Measurements from ENCODE around the gene PAPPA. TPM values are rescaled to one million over a fixed set of nuclear protein-coding genes. Genes with fewer than 3 reads are reported as not detected.

PAPPA gene
- polyA plus RNA-seq, 1 of the 3 experiments (the other 2 are of a cell fraction) = 44.5 TPM

DNA sequence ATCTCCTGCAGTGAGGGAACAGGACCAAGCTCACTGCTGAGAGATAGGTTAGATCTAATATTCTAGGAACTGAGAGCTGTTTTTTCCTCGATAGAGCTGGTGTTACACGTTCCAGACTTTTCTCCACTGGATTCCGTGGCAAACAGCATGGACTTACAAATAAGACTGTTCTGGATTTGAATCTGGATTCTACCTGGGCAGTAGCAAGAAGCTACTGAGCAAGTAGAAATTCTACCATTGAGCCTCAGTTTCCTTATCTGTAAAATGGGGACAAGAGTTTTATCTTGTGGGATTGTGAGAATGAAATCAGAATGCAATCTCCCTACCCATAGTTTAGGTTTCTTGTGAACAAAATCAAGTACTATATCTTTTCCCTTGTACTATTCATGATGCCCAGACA is 294.8 kb downstream of the PAPPA start:
- Histone ChIP-seq H3K27me3 (ENCODE audit: insufficient read depth) (no peaks in the 10 kb centered on the region), H3K4me1 (ENCODE audit: control insufficient read depth in 1 of 2, insufficient read depth in 2 of 2, low read depth in 1 of 2, low read length in 1 of 2) (no peaks in the 10 kb centered on the region; a peak in 1 of 4 replicates), H3K36me3 (replicated peaks in 1 of 2; ENCODE audit: control insufficient read depth in 1 of 2, insufficient read depth in 2 of 2, low read length in 1 of 2) (no peaks in the 10 kb centered on the region), H2AFZ (ENCODE audit: low read depth) (no peak overlapping the region), H3K79me2 (ENCODE audit: insufficient read depth) (no peaks in the 10 kb centered on the region), H3K4me2 (no peak overlapping the region), H3K9me2 (no peaks in the 10 kb centered on the region), H4K20me1 (ENCODE audit: insufficient read depth) (no peaks in the 10 kb centered on the region), H3F3A (replicated peaks; ENCODE audit: insufficient read depth) (no peaks in the 10 kb centered on the region), H3K9ac (no peak overlapping the region), H3K27ac (ENCODE audit: low read depth in 2 of 2, low read length in 1 of 2) (no peak overlapping the region), H3K4me3 (ENCODE audit: low read depth in 2 of 2, low read length in 1 of 2) (no peak overlapping the region), H3K9me3 (no peaks in the 10 kb centered on the region)
- ChIA-PET CTCF (no interaction called here), POLR2A (no interaction called here)
- DNase-seq = no peak
- TF ChIP-seq MEF2A (IDR thresholded peaks at IDR 0.05; ENCODE audit: borderline replicate concordance, low read depth) (no peak), FOSL2 (IDR thresholded peaks at IDR 0.05; ENCODE audit: borderline replicate concordance, low read depth) (no peak), REST (IDR thresholded peaks at IDR 0.05; ENCODE audit: low read depth, low read length) (no peak), TAF1 (IDR thresholded peaks at IDR 0.05; ENCODE audit: borderline replicate concordance, low read depth, low read length) (no peak), CTCF (IDR thresholded peaks at IDR 0.05) (no peak), MAX (IDR thresholded peaks at IDR 0.05; ENCODE audit: low read depth) (no peak), NFIC (IDR thresholded peaks at IDR 0.05; ENCODE audit: borderline replicate concordance) (no peak), GATA2 (CRISPR knock-in tag; IDR thresholded peaks at IDR 0.05) (no peak), MXI1 (IDR thresholded peaks at IDR 0.05; ENCODE audit: low read depth, low read length) (no peak), GABPA (IDR thresholded peaks at IDR 0.05; ENCODE audit: low read depth) (no peak), TEAD4 (IDR thresholded peaks at IDR 0.05; ENCODE audit: borderline replicate concordance, insufficient read depth) (no peak), FOXJ3 (CRISPR knock-in tag; IDR thresholded peaks at IDR 0.05) (no peak), SMC3 (IDR thresholded peaks at IDR 0.05; ENCODE audit: low read depth, low read length) (no peak), ELF1 (IDR thresholded peaks at IDR 0.05) (no peak)
- TF ChIP-seq, protein P1, sequence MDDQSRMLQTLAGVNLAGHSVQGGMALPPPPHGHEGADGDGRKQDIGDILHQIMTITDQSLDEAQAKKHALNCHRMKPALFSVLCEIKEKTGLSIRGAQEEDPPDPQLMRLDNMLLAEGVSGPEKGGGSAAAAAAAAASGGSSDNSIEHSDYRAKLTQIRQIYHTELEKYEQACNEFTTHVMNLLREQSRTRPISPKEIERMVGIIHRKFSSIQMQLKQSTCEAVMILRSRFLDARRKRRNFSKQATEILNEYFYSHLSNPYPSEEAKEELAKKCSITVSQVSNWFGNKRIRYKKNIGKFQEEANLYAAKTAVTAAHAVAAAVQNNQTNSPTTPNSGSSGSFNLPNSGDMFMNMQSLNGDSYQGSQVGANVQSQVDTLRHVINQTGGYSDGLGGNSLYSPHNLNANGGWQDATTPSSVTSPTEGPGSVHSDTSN (IDR thresholded peaks at IDR 0.05) = no peak
- TF ChIP-seq, protein P2, sequence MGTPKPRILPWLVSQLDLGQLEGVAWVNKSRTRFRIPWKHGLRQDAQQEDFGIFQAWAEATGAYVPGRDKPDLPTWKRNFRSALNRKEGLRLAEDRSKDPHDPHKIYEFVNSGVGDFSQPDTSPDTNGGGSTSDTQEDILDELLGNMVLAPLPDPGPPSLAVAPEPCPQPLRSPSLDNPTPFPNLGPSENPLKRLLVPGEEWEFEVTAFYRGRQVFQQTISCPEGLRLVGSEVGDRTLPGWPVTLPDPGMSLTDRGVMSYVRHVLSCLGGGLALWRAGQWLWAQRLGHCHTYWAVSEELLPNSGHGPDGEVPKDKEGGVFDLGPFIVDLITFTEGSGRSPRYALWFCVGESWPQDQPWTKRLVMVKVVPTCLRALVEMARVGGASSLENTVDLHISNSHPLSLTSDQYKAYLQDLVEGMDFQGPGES (IDR thresholded peaks at IDR 0.05; ENCODE audit: low read depth, low read length) = no peak
- WGBS (ENCODE audit: low lambda C conversion rate) = 89% methylated on average over 3 of the region's 3 CpGs
